Nucleus accumbens (tissue), 56 donors: ENCODE results near the gene IKZF2.
"Not testable (repeated sequence)": the region's sequence is repeated elsewhere in the genome, so short reads cannot be mapped to it uniquely, and the experiment has no call there.

Source experiments
- DNase-seq, 56 donors: peaks; one replicate each; lab custom pipeline; 2025; lab: John Stamatoyannopoulos, UW

IKZF2 gene

DNA sequence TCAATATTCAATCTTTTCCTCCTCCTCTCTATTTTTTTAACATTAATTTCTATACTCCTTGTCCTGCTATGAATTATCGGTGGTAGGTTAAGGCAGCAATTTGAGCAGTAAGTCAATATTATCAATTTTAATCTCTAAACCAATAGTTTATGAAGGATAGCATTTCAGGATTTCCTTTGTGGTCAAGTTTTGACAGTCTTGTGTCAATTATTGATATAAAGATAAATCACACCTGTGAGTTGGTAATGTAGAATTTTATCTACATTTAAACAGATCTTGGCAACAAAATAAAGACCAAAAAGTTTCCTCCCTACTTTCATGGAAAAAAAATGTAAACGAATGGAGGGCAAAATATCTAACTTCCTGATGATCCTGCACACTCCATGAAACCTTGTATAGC, 87.3 kb downstream of the IKZF2 start:
- no peak for DNase-seq

DNA sequence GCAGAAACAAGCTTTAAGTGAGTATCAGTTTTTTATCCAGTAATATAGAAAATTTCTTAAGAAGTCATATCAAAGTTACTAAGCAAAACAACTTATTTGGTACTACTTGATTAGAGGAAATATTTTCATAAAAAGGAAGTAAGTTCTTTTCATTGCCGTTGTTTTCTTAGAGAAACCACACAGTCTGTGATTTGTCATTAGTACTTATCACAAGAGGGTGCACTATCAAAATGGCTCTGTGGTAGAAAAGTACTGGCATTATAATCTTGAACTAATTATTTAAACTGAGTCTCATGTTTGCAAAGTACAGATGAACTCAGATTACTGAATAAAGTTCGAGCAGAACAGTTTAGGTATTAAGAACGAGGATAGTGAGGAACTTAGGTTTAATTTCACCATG, 93.4 kb downstream of the IKZF2 start:
- DNase-seq = no peak

DNA sequence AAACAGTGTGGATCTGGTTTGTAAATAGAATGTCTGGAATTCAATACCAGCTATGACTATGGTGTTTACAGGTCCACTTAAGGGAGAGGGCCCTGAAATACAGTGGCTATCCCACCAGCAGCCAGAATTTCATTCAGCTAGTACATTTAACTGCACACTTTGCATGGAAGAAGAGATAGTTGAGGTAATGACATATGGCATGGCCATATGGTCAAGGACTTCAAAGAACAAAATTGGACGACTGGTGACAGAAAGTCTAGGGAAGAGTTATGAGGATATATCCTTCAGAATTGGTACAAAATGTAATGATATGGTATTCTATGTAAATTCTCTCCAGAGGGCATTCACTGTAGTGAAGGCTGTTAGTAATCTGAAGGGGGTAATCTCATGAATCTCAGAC, 105.0 kb downstream of the IKZF2 start:
- no peak for DNase-seq

DNA sequence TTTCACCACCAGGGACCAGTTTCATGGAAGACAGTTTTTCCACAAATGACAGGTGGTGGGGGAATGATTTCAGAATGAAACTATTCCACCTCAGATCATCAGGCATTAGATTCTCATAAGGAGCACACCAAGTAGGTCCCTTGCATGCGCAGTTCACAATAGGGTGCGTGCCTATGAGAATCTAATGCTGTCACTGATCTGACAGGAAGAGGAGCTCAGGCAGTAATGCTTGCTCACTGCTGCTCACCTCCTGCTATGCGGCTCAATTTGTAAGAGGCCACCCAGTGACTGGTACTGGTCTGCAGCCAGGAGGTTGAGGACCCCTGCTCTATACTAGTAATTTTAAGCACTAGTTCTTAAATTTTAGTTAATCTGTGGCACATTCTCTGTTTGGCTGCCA, 107.8 kb downstream of the IKZF2 start:
- DNase-seq = no peak

DNA sequence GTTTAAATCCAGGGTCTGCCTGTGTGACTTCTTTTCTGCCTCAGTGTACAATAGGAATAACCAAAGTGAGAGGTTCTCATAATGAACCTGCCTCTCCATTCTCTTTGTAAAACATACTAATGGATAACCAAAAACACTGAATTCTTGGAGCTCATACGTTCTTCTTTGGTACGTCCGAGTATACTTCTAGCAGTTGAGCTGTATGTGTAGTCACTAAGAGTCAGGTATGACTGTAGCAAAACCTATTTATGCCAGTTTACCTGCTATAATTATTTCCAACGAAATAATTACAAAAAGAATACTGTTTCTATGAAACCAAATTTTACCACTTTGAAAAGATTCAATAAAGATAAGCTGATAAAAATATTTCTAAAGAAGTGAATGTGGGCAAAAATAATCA, 109.2 kb downstream of the IKZF2 start:
- DNase-seq = no peak

DNA sequence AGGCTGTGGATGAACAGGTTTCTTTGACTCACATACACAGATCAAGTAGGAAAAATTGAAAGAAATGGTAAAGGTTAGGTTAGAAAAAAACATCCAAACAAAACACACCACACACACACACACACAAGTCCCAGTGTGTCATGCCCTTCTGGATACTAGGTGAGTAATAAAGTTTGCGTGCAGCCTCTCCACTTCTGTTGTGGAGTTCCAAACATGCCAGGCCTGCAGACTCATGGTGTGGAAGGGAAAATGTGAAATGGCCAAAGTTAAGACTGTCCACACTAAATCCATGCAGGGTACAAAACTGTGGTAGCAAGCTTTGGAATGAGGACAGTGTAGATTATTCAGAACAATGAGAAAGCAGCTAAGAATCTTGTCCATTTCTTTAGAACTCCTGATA, 114.6 kb downstream of the IKZF2 start:
- no peak for DNase-seq

DNA sequence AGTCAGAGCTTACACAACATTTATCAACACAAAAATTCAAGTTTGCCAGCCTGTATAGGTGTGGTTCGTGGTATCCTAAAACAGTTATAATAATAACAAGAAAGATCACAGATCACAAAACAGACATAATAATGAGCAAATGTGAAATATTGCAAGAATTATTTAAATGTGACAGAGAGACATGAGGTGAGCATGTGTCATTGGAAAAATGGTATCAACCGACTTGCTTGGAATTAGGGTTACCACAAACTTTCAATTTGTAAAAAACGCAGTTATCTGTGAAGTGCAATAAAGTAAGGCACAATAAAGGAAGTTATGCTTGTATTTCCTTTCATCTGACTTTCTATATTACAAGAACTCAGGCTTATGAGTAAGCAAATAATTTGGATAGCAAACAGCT, 116.8 kb downstream of the IKZF2 start:
- no peak for DNase-seq

DNA sequence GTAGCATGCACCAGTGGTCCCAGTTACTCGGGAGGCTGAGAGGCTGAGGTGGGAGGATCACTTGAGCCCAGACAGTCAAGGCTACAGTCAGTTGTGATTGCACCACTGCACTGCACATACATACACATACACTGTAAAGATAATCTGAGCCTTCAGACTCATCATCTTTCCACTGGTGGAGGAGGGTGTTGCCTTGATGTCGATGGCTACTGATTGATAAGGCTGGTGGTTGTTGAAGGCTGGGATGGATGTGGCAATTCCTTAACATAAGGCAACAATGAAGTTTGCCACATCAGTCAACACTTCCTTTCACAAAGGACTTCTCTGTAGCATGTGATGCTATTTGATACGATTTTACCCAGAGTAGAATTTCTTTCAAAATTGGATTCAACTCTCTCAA, 118.8 kb downstream of the IKZF2 start:
- no peak for DNase-seq

DNA sequence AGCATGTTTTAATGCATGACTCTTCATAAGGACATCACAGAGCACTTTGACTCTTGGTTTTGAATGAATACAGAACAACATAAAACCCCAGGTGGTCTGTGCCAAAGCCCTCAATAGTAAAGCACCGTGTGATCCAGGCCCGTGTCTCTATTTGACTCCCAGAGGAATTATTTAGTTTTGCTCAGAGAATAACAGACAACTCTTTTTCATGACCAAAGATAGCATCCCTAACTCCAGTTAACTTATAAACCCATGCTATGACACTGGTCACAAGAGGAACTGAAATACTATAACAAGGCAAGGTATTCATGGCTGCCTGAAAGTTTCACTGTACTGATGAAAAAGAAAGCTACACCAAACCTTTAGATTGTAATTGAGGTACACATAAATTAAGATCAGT, 128.4 kb downstream of the IKZF2 start:
- DNase-seq = no peak

DNA sequence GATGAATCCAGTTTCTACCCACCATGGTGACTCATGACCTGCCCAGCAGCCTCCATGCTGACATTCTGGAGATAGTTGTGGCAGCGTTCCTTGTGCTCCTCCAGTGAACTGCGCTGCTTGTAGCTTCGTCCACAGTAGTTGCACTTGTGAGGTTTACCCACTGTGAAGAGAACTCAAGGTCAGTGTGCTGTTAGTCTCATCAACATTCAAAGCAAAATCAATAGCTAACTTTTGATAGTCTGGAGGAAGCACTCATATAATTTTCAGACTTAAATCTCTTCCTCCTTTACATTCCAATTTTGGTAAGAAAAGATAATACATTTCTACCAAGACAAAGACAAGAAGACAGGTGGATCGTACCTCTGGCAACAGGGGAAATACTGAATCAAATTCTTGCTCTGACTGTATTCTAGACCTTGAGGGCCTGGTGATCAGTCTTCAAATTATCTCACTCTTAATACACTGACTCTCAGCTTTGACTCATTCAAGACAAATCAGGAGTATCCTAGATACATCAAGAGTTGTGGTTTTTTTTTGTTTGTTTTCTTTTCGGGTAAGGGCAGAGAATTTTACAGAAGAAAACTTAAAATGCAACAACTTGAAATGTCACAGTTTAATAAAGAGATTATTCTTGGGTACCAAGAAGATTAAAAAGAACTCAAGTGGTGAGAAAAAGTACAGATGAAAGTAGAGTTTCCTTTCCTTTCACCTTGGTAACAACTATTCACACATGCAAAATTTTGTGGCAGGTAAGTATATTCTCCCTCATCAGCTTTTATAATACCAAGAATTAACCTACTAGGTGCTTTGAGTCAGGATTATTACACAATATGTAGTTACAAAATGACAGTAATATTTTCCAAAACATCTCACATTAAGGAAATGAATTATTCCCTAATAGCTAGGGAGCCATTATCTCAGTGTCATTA, 129.2 kb downstream of the IKZF2 start:
- DNase-seq = no peak

DNA sequence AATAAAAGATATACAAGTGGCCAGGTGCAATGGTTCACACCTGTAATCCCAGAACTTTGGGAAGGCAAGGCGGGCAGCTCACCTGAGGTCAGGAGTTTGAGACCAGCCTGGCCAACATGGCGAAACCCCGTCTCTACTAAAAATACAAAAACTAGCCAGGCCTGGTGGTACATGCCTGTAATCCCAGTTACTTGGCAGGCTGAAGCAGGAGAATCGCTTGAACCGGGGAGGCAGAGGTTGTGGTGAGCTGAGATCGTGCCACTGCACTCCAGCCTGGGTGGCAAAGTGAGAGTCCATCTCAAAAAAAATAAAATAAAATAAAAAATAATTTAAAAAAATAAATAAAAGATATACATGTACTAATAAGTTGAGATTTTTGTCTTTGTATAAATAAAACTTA, 130.5 kb downstream of the IKZF2 start:
- not testable (repeated sequence) for DNase-seq

DNA sequence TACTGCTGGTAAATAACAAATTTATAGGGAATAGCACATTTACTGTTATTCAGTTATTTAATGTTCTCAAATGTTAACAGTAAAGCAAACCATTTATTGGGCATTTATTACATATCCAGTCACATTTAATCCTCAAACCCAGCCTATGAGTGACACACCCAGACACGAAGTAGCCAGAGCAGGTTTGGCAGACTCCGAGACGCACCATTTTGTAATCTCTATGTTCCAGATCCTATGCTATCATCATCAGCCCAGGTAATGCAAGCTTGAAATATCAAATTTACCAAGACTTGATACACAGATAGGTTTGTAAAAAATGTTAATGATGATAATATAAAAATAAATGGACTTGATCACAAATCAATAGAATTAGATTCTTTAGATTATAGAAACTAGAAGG, 131.1 kb downstream of the IKZF2 start:
- no peak for DNase-seq

DNA sequence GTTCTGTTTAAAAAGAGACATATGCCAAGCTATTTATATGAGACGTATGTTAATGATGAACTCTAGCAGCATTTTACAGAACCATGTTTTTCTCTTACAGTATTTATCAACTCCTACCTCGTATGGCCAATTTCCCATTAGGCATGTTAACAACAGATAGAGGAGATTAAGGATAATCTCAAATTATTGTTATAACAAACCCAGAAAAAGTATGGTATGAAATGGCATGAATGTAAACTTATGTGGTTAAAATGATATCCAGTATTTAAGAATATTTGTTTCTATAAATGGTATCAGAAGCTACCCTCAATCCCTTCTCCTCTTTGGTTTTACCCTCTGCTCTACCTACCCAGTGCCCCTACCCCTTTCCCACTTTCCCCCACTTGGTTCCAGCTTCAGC, 132.0 kb downstream of the IKZF2 start:
- no peak for DNase-seq

DNA sequence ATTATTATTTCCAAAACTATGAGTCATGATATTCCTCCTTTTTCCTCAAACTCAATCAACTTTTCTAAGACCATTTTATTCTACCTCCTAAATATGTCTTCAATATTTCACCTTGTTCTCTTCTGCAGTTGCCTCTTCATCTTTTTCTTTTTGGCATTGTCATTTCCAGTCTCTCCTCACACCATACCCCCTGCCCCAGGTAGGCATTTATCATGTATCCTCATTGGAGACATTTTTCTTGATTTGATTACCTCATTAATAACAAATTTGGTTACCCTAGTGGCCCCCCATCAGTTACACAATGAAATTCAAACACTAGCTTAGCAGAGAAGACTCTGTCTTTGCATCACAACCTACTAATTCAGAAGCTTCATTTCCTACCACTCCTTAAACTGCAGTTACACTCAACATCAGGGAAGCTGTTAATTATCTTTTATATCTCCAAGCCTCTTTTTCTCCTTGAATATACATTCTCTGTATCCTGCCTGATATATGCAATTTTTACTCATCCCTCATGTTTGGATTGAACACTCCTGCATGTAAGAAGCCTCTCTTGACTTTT, 133.0 kb downstream of the IKZF2 start:
- DNase-seq = no peak

DNA sequence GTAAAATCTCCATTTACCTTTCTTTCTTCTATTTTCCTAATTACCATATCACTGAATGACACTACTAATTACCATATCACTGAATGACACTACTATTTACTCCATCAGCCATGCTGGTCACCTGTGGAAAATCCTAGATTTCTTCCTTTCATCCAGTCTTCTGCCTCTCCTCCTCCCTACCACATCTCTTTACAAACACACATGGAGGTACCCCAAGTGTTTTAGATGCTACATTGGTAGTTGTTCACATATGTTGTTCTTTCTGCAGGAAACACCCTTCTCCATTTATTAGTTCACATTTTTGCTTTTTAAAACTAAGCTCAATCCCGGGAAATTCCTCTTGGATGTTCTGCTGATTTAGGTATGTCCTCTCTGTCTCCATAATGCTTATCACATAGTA, 134.0 kb downstream of the IKZF2 start:
- no peak for DNase-seq

DNA sequence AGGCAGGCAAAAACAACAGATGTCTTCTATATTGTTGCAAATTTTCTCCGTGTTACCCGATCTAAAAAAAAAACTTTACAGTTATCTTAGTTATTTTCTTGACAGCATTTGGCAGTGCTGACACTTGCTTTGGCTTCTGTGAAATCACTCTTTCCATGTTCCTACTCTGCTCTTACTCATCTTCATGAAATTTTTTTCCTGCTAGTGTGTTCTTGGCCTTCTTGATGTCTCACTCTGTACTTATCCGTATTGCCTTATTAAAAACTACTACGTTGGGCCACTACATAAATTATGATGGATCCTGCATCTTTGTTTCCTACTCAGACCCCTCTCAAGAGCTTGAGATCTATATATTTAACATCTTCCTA, 134.4 kb downstream of the IKZF2 start:
- DNase-seq = no peak

DNA sequence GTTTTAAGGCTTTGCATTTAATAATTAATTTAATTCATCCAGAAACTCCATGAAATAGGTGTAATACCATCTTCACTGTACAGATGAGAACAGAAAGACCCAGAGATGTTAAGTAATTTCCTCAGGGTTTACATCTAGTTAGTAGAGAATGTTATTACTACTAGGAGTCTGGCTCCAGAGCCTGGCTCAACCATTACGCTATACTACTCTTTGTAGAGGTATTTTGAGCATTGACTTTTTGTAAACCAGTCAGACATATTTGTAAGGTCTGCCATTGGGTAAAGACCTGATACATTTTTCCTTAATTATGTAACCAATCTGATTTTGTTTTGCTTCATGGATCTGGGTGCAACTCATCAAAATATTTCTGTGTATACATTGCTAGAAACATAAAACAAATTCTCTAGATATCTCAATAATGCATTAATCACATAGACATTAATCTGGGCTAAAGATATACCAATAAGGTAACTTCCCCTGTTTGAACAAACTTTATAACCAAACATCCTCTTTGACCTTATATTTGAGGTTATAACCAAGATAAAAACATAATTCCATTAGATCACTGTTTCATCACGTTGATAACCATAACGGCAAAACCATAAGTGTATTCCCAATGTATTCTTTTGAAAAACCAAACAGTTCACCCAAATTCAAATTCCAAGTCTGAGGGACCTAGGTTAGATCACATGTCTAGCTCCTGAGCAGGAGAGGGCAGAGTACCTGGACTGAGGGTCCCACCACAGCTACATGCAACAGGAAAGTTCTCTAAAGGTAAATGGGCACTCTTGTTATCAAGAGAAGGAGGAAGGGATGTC, 135.0 kb downstream of the IKZF2 start:
- no peak for DNase-seq

DNA sequence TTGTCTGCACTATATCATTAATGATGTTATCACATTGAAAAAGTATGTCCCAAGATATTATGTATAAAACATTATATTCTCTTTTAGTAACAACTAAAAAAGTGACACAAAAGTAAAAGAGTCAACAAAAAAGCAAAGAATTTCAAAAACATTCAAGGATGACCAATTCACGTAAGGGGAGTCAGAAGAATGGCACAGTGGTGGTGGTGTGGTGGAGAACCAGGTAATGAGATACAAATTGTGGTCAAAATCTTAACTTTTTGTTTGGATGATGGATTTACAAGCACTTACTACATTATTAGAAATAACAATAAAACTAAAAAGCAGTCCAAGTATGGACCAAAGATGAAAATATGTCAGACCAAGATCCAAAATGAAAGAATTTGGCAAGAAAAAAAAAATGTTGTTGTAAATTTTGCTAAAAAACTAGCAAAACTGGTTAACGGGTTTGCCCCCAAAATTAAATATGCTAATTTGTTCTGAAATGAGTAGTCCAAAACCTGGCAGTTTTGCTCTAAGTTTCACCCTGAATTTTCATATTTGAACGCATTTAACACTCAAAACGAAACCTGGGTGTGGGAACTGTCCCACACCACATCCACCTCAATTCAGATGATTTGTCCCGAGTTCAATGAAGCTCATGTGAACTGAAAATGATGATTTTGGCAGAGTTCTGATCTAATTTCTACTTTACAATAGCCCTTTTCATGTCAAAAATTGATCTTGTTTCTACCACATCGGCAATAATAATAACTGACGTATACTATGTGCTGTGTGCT, 135.8 kb downstream of the IKZF2 start:
- DNase-seq = no peak

DNA sequence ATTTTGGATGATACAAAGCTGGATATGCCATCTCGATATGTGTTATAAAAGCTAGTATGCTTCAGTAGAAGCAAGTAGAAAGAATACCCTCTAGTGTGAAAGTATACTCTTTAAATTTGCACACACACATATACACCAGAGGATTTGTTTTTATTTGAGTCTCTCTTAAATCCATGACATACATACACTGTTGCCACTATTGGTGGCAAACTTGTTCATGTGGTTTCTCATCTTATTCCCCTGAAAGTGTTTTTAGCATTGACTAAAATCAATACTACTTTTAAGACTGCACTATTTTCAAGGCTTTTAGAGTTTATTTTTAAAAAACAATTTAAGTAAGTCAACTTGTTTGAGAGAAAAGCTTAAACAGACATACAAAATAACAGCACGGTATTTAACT, 137.4 kb downstream of the IKZF2 start:
- DNase-seq = no peak

DNA sequence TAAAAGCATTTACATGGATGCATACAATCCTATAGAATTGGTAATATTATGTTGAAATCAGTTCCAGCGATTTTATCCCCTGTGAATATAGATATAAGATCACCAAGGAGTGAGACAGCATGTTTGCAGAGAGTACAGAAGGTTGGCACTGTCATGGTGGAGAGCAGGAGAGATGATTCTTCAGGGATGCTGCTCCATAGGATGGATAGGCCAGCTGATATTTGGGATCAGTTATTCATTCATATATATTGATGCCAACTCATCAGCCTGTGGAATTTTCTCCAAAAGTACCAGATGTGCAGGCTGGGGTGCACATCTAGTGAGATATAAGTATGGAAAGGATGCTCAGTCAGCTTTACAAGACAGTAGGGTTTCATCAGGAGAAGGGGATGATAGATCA, 139.9 kb downstream of the IKZF2 start:
- DNase-seq = no peak
